ENCODE data around the gene PGBD5.

Gene PGBD5

DNA sequence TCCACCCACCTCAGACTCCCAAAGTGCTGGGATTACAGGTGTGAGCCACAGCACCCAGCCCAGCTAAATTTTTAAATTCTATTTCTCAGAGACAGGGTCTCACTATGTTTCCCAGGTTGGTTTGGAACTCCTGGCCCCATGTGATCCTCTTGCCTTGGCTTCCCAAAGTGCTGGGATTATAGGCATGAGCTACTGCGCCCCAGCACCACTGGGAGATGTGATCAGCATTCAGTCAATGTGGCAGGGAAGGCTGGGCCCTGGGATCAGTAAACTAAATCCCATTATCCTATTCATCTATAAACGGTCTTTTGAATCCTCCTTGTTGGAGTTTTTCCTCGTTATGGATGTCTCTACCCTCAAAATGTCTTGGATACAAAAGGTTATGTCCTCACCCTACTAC lies 113.5 kb downstream of the PGBD5 start:
- H3K36me3 Mint-ChIP-seq: no peaks in the 10 kb centered on the region
- H3K27me3 Mint-ChIP-seq: peaks cover 3% of the 10 kb centered on the region
- no peak overlapping the region for H3K27ac Mint-ChIP-seq
- H3K9me3 Mint-ChIP-seq (ENCODE audit: low read depth): no peaks in the 10 kb centered on the region
- H3K4me1 Mint-ChIP-seq (ENCODE audit: low read depth): peaks cover 3% of the 10 kb centered on the region
- H3K4me3 Mint-ChIP-seq: no peak overlapping the region

- Mint-ChIP-seq H3K4me3 (no peak overlapping the region), H3K36me3 (no peaks in the 10 kb centered on the region), H3K27me3 (peaks cover 3% of the 10 kb centered on the region), H3K9me3 (ENCODE audit: low read depth) (no peaks in the 10 kb centered on the region), H3K4me1 (ENCODE audit: low read depth) (peaks cover 8% of the 10 kb centered on the region), H3K27ac (peak overlapping the region; percentile 75)
Measured at GRCh38 chr1:230310381-230311163, 115.6 kb downstream of the PGBD5 start.

DNA sequence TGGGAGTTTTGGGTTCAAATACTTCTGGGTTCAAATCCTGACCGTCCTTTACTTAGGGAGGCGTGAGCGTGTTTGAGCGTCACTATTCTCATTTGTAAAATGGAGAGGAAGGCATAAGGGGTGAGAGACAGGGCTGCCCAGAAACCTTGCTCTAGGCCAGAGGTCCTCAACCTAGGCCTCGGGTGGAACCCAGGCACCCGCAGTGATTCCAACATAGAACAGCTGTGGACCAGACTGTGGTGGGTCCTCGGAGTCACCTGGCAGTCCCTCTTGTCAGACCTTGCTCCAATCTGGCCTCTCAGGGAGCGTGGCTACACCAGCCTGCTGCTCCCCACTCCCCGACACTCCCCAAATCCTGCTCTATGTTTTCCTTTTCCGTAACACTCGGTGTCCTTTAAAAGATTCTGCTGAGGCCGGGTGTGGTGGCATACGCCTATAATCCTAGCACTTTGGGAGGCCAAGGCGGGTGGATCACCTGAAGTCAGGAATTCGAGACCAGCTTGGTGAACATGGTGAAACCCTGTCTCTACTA lies 116.4 kb downstream of the PGBD5 start:
- Mint-ChIP-seq H3K4me1 (ENCODE audit: low read depth) (peaks cover 8% of the 10 kb centered on the region), H3K4me3 (no peak overlapping the region), H3K36me3 (no peaks in the 10 kb centered on the region), H3K27me3 (peaks cover 3% of the 10 kb centered on the region), H3K9me3 (ENCODE audit: low read depth) (no peaks in the 10 kb centered on the region), H3K27ac (no peak overlapping the region)

DNA sequence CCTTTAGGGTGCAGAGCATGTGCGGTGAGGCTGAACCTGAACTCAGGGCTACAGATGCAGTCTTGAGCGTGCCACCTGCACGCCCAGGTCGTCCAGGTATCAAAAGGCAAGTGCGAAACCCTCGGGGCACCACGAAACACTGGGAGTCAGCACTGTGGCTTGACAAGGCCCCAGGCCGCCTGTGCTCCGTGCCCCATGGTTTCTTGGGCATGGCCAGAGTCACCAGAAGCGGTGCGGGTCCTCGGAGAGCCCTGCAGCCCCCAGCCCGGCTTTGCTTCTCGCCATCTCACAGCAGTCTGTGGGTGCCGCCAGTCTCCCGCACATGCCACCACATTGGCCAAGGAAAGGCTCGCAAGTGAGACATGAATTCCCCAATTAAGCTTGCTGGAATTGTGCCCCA lies 117.3 kb downstream of the PGBD5 start:
- Mint-ChIP-seq H3K4me3 (no peak overlapping the region), H3K27ac (no peak overlapping the region), H3K27me3 (peaks cover 3% of the 10 kb centered on the region), H3K36me3 (no peaks in the 10 kb centered on the region), H3K4me1 (ENCODE audit: low read depth) (peaks cover 11% of the 10 kb centered on the region), H3K9me3 (ENCODE audit: low read depth) (no peaks in the 10 kb centered on the region)

- Mint-ChIP-seq H3K4me1 (ENCODE audit: low read depth) (peaks cover 15% of the 10 kb centered on the region), H3K27ac (no peak overlapping the region), H3K36me3 (no peaks in the 10 kb centered on the region), H3K27me3 (peaks cover 2% of the 10 kb centered on the region), H3K9me3 (ENCODE audit: low read depth) (no peaks in the 10 kb centered on the region), H3K4me3 (no peak overlapping the region)
Measured at GRCh38 chr1:230308039-230308438, 118.1 kb downstream of the PGBD5 start.

DNA sequence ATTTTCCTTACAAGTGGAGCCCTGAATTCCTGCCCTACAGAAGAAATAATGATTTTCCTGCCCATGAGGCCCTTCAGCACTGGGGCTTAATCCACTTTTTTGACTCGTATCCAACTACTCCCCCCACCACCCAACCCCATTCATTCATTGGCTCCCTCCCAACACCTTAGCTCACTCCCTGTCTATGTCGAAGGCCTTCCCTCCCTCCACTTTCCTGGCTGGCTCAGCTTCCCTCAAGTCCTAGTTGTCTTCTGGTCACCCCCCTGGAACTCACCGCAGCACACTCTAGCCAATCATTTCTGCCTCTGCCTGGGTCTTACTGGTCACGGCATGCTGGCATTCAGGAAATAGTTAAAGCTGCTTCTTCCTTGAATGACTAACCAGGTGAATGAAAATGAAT lies 118.9 kb downstream of the PGBD5 start:
- no peaks in the 10 kb centered on the region for H3K36me3 Mint-ChIP-seq
- no peak overlapping the region for H3K27ac Mint-ChIP-seq
- H3K9me3 Mint-ChIP-seq (ENCODE audit: low read depth): no peaks in the 10 kb centered on the region
- H3K4me1 Mint-ChIP-seq (ENCODE audit: low read depth): peaks cover 15% of the 10 kb centered on the region
- H3K27me3 Mint-ChIP-seq: peaks cover 1% of the 10 kb centered on the region
- H3K4me3 Mint-ChIP-seq: no peak overlapping the region

GRCh38 chr1:230306169-230306568 lies 120.0 kb downstream of the PGBD5 start:
- no peaks in the 10 kb centered on the region for H3K9me3 Mint-ChIP-seq (ENCODE audit: low read depth)
- no peak overlapping the region for H3K27ac Mint-ChIP-seq
- H3K36me3 Mint-ChIP-seq: no peaks in the 10 kb centered on the region
- peaks cover 1% of the 10 kb centered on the region for H3K27me3 Mint-ChIP-seq
- no peak overlapping the region for H3K4me3 Mint-ChIP-seq
- peaks cover 15% of the 10 kb centered on the region for H3K4me1 Mint-ChIP-seq (ENCODE audit: low read depth)

DNA sequence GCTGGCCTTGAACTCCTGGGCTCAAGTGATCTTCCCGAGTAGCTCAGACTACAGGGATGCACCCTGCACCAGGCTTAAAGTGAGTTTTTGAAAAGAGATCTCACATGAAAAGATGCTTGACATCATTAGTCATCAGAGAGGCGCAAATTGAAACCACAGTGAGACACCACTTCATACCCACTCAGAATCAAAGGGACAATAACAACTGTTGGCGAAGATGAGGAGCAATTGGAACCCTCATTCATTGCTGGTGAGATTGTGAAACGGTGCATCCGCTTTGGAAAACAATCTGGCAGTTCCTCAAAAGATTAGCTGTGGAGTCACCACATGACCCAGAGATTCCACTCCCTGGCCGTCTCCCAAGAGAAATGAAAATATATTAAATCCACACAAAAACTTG lies 122.3 kb downstream of the PGBD5 start:
- peak overlapping the region; percentile 46 for H3K27ac Mint-ChIP-seq
- no peak overlapping the region for H3K4me3 Mint-ChIP-seq
- no peaks in the 10 kb centered on the region for H3K36me3 Mint-ChIP-seq
- no peaks in the 10 kb centered on the region for H3K9me3 Mint-ChIP-seq (ENCODE audit: low read depth)
- H3K4me1 Mint-ChIP-seq (ENCODE audit: low read depth): peaks cover 12% of the 10 kb centered on the region
- H3K27me3 Mint-ChIP-seq: no peaks in the 10 kb centered on the region

GRCh38 chr1:230303069-230303468 lies 123.1 kb downstream of the PGBD5 start:
- no peak overlapping the region for H3K27ac Mint-ChIP-seq
- H3K4me3 Mint-ChIP-seq: no peak overlapping the region
- peaks cover 12% of the 10 kb centered on the region for H3K4me1 Mint-ChIP-seq (ENCODE audit: low read depth)
- H3K36me3 Mint-ChIP-seq: no peaks in the 10 kb centered on the region
- H3K27me3 Mint-ChIP-seq: no peaks in the 10 kb centered on the region
- H3K9me3 Mint-ChIP-seq (ENCODE audit: low read depth): no peaks in the 10 kb centered on the region

DNA sequence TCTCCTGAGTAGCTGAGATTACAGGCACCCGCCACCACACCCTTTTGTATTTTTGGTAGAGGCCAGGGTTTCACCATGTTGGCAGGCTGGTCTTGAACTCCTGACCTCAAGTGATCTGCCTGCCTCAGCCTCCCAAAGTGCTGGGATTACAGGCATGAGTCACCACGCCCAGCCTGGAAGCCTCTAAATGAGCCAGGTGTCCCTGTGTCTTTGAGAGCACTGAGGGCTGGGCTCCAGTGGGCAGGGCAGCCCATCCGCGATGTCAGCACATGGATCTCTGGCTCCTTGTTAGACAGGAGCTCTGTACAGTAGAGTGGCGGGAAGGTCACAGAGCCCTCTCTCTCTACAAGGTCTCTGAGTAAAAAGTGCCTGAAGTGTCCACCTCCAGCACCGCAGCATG lies 124.3 kb downstream of the PGBD5 start:
- H3K27me3 Mint-ChIP-seq: no peaks in the 10 kb centered on the region
- H3K36me3 Mint-ChIP-seq: no peaks in the 10 kb centered on the region
- H3K4me1 Mint-ChIP-seq (ENCODE audit: low read depth): peaks cover 12% of the 10 kb centered on the region
- H3K27ac Mint-ChIP-seq: no peak overlapping the region
- H3K9me3 Mint-ChIP-seq (ENCODE audit: low read depth): no peaks in the 10 kb centered on the region
- H3K4me3 Mint-ChIP-seq: no peak overlapping the region

DNA sequence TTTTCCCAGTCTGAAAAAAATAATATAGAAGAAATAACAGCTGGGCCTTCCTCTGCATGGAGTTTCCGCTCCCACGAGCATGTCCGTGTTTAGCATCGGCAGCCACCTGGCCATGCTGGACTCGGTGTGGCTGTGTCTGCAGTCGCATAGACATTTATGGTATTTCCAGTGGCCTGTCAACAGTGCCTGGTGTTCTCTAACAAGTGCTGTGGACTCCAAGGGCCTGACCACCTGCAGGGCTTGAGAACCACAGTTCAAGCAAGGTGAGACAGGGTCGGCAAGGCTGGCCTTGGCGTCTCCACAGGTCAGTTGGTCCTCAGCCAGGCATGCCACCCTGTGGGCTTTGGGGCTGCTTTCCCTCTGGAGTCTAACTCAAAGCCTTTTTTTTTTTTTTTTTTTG lies 124.8 kb downstream of the PGBD5 start:
- Mint-ChIP-seq H3K9me3 (ENCODE audit: low read depth) (no peaks in the 10 kb centered on the region), H3K4me3 (no peak overlapping the region), H3K27me3 (peaks cover under 1% of the 10 kb centered on the region), H3K4me1 (ENCODE audit: low read depth) (peaks cover 10% of the 10 kb centered on the region), H3K36me3 (no peaks in the 10 kb centered on the region), H3K27ac (no peak overlapping the region)

GRCh38 chr1:230300322-230301301 lies 125.5 kb downstream of the PGBD5 start:
- peaks cover 3% of the 10 kb centered on the region for H3K27me3 Mint-ChIP-seq
- no peaks in the 10 kb centered on the region for H3K9me3 Mint-ChIP-seq (ENCODE audit: low read depth)
- no peak overlapping the region for H3K4me3 Mint-ChIP-seq
- H3K36me3 Mint-ChIP-seq: no peaks in the 10 kb centered on the region
- H3K4me1 Mint-ChIP-seq (ENCODE audit: low read depth): peaks cover 7% of the 10 kb centered on the region
- no peak overlapping the region for H3K27ac Mint-ChIP-seq

GRCh38 chr1:230299191-230300006 lies 126.7 kb downstream of the PGBD5 start:
- Mint-ChIP-seq H3K4me1 (ENCODE audit: low read depth) (peaks cover 7% of the 10 kb centered on the region), H3K4me3 (no peak overlapping the region), H3K27ac (no peak overlapping the region), H3K36me3 (no peaks in the 10 kb centered on the region), H3K27me3 (peaks cover 12% of the 10 kb centered on the region), H3K9me3 (ENCODE audit: low read depth) (no peaks in the 10 kb centered on the region)

DNA sequence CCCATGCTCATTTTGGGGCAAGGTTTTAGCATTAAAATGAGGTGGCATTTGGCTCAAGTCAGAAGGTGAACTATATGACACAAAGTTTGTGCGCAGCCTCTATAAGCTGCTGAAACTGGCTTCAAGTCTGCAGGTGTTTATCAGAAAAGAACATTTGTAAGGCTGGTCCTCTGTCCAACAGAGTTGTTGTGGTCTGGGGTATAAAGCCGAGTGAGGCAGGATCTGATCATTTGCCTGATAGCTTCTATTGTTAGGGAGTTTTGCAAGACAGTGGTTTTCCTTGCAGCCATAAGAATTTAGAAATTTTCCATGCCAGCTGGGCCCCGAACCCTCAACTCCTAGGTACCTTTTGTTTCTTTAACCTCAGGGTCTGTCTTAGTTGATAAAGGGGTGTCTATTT lies 130.8 kb downstream of the PGBD5 start:
- Mint-ChIP-seq H3K9me3 (ENCODE audit: low read depth) (no peaks in the 10 kb centered on the region), H3K27me3 (peaks cover 17% of the 10 kb centered on the region), H3K4me1 (ENCODE audit: low read depth) (peaks cover 11% of the 10 kb centered on the region), H3K36me3 (no peaks in the 10 kb centered on the region), H3K4me3 (no peak overlapping the region), H3K27ac (no peak overlapping the region)

Data from activated naive CD8-positive, alpha-beta T cell (primary cell).